GM12891 (cell line): ENCODE results near the gene ROBO1.

ENCODE experiments used
- POLR2A ChIP-seq: IDR thresholded peaks from 2 replicates; pipeline ENCODE4 v1.6.1; 2011; ENCODE audit warnings: low read depth, low read length, control low read depth
- POLR2AphosphoS5 ChIP-seq: IDR thresholded peaks from 2 replicates; pipeline ENCODE4 v1.6.1; 2011; ENCODE audit warnings: low read depth, low read length, control low read depth

- TF ChIP-seq POLR2A: no peak
- no peak for TF ChIP-seq POLR2AphosphoS5
Measured at GRCh38 chr3:79255702-79256101, 512.1 kb downstream of the ROBO1 start.
